Activated CD4-positive, alpha-beta T cell treated with anti-CD3 and anti-CD28 coated beads, Interleukin-2, Interleukin-6, amounts not matched to agents 100 ng/mL and 50 ng/mL, durations not matched to agents 16 hours and 8 hours (primary cell): Measurements from ENCODE around the gene ST3GAL3.
A peak's percentile ranks its signal among the peaks of the same experiment; 100 is the strongest.

Source experiments
- DNase-seq: peaks from one replicate; pipeline ENCODE4 v3.0.0-alpha.2; 2020

ST3GAL3 gene

DNA sequence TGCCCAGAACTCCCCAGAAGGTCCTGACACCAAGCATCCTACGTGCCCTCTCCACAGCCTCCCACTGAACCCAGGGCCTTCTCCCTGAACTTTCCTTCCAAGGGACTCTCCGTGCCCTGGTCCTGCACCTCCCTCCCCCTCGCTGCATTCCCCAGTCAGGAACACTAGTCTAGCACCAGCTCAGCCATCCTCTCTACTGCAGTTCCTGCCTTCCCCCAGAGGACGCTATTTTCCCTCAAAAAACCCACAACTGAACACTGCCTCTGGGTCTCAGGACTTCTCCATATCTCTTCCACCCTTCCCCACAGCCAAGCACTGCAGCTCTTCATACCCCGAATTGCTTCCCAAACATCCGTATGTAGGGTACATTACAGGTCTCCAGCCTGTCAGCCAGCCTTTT, 213.7 kb downstream of the ST3GAL3 start:
- DNase-seq = no peak

GRCh38 chr1:43924516-43924915, 217.2 kb downstream of the ST3GAL3 start:
- DNase-seq = no peak

DNA sequence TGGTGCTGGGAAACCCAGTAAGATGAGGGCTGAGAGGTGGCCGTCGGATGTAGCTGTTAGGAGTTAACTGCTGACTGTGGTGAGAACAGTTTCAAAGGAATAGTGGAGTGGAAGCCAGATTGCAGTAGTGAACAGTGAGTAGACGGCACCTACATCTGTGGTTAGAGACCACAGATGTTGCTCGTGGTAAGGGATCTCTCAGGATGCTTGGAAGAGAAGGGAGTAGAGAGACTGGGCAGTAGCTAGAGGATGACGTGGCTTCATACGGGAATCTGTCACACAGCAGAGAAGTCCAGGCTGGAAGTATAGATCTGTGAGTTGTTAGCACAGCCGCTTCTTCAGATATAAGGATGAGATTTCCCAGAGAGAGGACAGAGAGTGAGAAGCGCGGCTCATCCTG, 218.5 kb downstream of the ST3GAL3 start:
- no peak for DNase-seq

DNA sequence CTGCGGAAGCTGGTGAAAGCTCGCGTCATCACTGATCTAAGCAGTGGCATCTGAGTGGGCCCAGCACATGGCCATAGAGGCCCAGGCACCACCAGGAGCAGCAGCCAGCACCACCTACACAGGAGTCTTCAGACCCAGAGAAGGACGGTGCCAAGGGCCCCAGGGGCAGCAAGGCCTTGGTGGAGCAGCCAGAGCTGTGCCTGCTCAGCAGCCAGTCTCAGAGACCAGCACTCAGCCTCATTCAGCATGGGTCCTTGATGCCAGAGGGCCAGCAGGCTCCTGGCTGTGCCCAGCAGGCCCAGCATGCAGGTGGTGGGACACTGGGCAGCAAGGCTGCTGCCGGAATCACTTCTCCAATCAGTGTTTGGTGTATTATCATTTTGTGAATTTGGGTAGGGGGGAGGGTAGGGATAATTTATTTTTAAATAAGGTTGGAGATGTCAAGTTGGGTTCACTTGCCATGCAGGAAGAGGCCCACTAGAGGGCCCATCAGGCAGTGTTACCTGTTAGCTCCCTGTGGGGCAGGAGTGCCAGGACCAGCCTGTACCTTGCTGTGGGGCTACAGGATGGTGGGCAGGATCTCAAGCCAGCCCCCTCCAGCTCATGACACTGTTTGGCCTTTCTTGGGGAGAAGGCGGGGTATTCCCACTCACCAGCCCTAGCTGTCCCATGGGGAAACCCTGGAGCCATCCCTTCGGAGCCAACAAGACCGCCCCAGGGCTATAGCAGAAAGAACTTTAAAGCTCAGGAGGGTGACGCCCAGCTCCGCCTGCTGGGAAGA, 223.0 kb downstream of the ST3GAL3 start:
- DNase-seq = peak; percentile 34

- DNase-seq = no peak
Measured at GRCh38 chr1:43930949-43931275, 223.6 kb downstream of the ST3GAL3 start.

DNA sequence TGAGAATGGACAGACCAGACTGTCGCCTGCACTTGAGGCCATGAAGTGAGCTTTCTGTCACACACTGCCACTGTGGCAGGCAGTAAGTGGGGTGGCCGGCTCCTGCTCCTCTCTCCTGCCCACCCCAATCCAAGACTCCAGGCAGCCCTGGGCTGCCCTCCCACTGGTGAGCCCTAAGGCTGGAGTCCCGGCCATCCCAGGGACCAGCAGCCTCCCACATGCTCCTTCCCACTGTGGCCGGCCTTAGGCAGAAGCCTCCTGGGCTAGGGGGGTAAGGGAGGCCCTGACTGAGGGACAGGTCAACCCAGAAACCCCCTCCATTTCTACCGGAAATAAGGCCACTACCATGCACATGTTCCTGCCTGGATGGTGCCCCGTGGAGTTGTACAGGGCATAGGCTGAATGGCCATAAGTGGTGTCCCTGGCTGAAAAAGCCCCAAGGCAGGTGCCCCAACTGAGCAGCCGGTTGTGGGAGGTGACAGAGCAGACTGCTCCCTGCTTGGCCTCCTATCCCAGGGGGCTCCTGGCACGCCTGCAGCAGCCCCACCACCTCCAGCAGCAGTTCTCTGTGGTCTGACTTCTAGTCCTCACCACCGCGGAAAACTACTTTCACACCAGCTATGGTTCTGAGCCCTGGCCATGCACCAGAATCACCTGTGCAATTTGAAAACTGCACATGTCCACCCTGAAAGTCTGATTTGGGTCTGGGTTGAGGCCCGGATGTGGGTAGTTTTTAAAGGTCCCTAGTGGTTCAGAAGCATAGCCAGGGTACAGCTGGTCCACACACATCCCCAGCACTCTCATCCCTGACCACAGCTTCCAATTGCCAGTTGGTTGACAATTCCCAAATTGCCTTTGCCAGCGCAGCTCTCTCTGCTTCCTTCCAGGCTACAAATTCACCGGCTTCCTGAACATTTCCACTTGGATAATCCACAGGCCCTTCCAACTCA, 224.7 kb downstream of the ST3GAL3 start:
- no peak for DNase-seq

- no peak for DNase-seq
Measured at GRCh38 chr1:43932786-43933385, 225.6 kb downstream of the ST3GAL3 start.

DNA sequence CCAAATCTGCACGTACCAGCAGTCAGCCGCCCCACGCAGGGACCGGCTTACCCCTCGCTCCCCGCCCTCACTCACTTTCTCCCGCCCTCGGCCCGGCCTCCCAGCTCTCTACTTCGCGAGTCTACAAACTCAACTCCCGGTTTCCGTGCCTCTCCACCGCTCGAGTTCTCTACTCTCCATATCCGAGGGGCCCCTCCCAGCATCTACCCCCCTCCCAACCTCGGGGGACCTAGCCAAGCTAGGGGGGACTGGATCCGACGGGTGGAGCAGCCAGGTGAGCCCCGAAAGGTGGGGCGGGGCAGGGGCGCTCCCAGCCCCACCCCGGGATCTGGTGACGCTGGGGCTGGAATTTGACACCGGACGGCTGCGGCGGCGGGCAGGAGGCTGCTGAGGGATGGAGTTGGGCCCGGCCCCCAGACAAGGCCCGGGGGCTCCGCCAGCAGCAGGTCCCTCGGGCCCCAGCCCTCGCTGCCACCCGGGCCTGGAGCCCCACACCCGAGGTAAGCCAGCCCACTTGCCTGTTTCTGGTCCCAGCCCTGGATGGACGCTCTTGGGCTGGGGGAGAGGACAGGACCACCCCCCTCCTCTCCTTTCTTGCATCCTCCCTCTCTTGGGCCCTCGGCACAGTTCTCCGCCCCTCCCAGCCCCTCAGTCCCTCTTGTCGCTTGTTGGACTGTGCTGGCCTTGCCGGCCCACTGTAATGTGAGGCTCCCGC, 226.2 kb downstream of the ST3GAL3 start, which contains the start of gene ARTN:
ARTN (plus strand) TSS at position 416 of the 715 bp plus-strand sequence. CDS start 1,856 bp downstream, outside the sequence.
- DNase-seq = peak; percentile 11

DNA sequence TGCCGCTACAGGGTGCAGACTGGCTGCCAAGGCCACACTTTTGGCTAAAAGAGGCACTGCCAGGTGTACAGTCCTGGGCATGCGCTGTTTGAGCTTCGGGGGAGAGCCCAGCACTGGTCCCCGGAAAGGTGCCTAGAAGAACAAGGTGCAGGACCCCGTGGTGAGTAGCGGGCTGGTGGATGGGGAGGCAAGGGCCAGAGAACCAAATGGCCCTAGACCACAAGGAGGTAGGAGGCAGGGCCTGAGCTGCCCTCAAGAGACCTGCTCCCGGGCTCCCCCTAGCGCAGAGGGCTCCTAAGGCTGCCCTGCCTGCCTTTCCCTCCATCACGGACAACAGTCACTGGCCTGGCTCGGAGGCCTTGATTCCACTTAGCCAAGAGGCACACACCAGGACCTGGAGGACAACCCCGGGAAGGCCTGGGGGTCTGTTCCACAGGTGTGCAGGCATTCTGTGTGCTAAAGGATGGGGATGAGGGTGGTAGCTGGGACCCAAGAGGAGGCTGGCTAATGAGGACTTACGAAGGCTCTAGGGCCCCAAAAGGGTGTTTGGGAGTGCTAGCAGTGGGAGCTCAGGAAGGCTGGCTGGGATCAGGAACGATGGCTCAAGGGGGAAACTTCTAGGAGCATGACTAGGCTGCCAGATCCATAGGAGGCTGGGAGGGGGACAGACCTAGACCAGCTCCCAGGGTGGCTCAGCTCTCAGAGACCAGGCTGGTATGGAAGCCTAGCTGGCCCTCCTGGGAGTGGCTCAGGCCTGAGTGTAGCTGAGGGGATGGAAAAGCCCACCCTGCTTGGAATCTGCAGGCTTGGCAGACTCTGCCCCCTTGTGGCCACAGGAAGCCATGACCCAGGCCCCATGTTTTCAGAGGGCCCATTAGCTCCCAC, 227.0 kb downstream of the ST3GAL3 start:
- peak; percentile 73 for DNase-seq

- no peak for DNase-seq
Measured at GRCh38 chr1:43934986-43935324, 227.6 kb downstream of the ST3GAL3 start.

DNA sequence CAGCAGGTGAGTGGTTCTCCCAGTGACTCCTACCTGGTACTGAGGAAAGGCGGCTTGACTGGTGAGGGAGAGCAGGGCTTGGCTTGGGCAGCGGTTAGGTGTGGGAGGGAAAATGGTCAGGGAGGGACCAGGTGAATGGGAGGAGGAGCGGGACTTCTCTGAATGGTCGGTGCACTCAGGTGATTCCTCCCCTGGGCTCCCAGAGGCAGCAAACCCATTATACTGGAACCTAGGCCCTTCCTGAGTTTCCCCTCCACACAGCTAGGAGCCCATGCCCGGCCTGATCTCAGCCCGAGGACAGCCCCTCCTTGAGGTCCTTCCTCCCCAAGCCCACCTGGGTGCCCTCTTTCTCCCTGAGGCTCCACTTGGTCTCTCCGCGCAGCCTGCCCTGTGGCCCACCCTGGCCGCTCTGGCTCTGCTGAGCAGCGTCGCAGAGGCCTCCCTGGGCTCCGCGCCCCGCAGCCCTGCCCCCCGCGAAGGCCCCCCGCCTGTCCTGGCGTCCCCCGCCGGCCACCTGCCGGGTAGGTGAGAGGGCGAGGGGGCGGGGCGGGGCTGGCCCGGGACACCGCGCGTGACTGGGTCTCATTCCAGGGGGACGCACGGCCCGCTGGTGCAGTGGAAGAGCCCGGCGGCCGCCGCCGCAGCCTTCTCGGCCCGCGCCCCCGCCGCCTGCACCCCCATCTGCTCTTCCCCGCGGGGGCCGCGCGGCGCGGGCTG, 228.5 kb downstream of the ST3GAL3 start:
- DNase-seq = no peak

DNA sequence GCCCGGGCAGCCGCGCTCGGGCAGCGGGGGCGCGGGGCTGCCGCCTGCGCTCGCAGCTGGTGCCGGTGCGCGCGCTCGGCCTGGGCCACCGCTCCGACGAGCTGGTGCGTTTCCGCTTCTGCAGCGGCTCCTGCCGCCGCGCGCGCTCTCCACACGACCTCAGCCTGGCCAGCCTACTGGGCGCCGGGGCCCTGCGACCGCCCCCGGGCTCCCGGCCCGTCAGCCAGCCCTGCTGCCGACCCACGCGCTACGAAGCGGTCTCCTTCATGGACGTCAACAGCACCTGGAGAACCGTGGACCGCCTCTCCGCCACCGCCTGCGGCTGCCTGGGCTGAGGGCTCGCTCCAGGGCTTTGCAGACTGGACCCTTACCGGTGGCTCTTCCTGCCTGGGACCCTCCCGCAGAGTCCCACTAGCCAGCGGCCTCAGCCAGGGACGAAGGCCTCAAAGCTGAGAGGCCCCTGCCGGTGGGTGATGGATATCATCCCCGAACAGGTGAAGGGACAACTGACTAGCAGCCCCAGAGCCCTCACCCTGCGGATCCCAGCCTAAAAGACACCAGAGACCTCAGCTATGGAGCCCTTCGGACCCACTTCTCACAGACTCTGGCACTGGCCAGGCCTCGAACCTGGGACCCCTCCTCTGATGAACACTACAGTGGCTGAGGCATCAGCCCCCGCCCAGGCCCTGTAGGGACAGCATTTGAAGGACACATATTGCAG, 229.3 kb downstream of the ST3GAL3 start:
- peak; percentile 27 for DNase-seq

- DNase-seq = no peak
Measured at GRCh38 chr1:43937179-43937865, 230.0 kb downstream of the ST3GAL3 start.

DNA sequence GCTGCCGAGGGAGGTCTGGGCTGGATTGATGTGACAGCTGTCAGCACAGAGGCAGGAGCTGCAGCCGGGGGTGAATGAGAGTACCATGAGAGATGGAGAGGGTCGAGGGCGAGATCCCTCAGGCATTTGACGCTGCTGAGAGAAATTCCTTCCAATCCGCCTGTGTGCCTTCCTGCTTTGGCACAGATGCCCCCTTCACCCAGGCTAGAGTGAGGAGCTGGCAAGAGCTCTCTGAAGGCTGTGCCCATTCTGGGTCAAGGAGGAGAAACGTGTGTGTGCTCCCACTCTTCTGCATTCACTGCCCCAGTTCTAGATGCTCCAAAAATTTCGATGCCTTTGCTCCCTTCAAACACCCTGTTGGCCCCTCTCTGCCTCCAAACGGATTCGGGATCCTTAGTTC, 231.0 kb downstream of the ST3GAL3 start:
- DNase-seq = no peak

DNA sequence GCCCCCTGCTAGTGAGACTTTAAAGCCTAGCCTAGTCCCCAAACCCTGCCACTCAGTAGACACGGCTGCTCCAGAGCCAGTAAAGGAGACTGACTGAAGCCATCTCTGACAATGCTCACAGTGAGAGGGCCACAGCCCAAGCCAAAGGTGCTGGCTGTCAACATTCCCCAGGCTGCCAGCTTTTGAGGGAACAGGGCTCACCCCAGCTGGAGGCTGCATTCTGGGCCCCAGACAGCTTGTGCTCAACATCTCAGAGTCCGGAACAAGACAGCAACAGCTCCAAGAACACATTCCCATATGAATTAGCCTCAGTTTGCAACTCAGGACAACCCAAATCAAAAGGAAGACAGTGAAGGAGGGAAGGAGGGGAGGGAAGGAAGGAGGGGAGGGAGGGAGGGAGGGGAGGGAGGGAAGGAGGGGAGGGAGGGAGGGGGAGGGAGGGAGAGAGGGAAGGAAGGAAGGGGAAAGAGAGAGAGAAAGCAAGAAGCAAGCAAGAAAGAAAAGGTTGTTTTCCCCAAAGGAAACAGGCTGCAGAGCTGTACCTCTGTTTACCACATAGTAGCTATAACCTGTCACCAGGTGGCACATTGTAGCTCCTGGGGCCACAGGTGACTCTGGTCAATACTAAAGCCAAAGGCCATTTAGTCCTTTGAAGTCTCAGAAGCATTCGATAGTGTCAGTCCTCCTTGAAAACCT, 231.7 kb downstream of the ST3GAL3 start:
- no peak for DNase-seq

- DNase-seq = no peak
Measured at GRCh38 chr1:43942411-43942810, 235.1 kb downstream of the ST3GAL3 start.

DNA sequence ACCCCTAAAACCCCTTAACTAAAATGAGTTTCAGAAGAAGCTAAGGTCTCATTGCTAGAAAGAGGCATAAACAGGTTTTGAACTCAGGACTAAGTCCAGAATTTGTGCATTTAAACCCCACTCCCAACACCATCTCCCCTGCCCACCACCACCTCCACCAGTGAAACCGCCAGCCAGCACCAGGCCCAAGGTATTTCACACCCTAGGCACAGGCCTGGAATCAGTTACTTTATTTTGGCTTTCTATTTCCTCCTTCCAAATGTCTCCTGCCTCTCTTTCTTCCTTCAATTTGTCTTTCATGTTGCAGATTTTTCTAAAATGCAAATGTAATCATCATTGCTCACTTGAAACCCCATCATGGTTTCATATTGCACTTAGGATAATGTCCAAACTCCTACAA, 237.5 kb downstream of the ST3GAL3 start:
- no peak for DNase-seq

DNA sequence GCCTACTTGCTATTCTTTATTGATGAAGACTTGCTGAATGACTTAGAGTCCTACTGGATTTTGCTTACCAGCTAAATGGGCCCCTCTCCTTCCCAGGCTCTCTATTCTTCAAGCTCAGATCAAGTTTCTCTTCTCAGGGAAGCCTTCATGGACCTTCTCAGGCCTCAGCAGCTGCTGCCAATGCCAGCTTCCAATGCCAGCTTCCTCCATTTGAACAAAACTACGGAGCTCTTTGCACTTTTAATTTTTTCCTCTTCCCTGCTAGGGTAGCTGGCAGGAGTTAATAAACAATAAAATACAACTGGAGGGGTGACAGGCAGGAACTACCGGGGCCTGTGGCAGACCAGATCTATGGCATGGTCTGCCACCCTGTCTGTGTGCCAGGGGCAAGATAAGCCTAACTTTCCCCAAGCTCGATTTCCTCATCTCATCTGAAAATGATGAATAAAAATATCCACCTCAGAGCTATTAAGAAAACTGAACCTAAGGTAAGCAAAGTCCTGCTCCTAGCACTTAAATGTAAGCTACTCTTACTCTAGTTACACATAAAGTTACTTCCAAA, 238.4 kb downstream of the ST3GAL3 start:
- DNase-seq = no peak
